Natural killer cell treated with Interleukin-12 subunit alpha and Interleukin-12 subunit beta and Interleukin-15 and Interleukin-18, amount 100 ng/mL, for 72 hours (primary cell): ENCODE measurements around the gene SLC25A44. TPM values are rescaled to one million over a fixed set of nuclear protein-coding genes. Genes with fewer than 3 reads are reported as not detected.

Source experiments
- ATAC-seq, 2 donors: fragments of 150-1000 bp; cut with Tn5 transposase in 1 of 2; sonication (Bioruptor Pico), chemical (Tn5 transposase) in 1 of 2; 2 replicates each; pipeline ENCODE4 v1.10.0; 2021
- DNase-seq: peaks from one replicate; pipeline ENCODE4 v3.0.0; 2022; ENCODE audit warnings: low spot score
- H3K27ac Mint-ChIP-seq, 2 donors: 1 replicate in 1 of 2; 2 replicates in 1 of 2; pipeline ENCODE4 v1.8.0; 2022; ENCODE audit warnings: mixed read lengths in 2 of 2, mild to moderate bottlenecking in 1 of 2, moderate library complexity in 1 of 2
- H3K27me3 Mint-ChIP-seq, 2 donors: 1 replicate in 1 of 2; 2 replicates in 1 of 2; pipeline ENCODE4 v1.8.0; 2022; ENCODE audit warnings: mixed read lengths in 2 of 2
- H3K36me3 Mint-ChIP-seq: one replicate; pipeline ENCODE4 v1.8.0; 2022; ENCODE audit warnings: mixed read lengths
- H3K4me1 Mint-ChIP-seq, 2 donors: 1 replicate in 1 of 2; 2 replicates in 1 of 2; pipeline ENCODE4 v1.8.0; 2022; ENCODE audit warnings: low read depth in 2 of 2, mixed read lengths in 2 of 2, mild to moderate bottlenecking in 1 of 2
- H3K4me3 Mint-ChIP-seq: one replicate; pipeline ENCODE4 v1.8.0; 2022; ENCODE audit warnings: mixed read lengths
- H3K9me3 Mint-ChIP-seq: 2 replicates; pipeline ENCODE4 v1.8.0; 2022; ENCODE audit warnings: mixed read lengths
- total RNA-seq, 2 donors: library from RNA; stranded (reverse); gene quantifications; one replicate each; pipeline ENCODE4 v1.2.3, GENCODE V29; 2022

Gene SLC25A44
- total RNA-seq, 2 donors from 2014 or later = 54.4 to 56.6 TPM

DNA sequence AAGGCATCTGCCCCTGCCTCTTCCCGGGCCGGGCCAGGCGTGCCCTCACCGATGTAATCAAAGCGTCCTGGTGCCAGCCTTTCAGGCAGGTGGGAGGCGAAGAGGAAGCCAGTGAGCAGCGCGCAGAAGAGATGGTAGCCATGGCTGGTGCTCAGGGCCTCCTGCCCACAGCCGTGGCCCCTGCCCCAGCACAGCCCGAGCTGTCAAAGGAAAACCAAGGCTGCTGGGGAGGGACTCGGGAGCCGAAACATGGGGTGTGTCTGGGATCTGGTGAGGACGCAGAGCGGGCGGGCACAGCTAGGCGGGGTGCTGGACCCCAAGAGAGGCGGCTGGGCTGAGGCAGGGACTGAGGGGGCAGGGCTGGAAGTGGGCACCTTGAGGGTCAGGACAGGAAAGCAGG is 50.8 kb downstream of the SLC25A44 start:
- Mint-ChIP-seq H3K36me3 (peaks cover 4% of the 10 kb centered on the region), H3K9me3 (no peaks in the 10 kb centered on the region), H3K27me3 (no peaks in the 10 kb centered on the region), H3K27ac (no peak overlapping the region), H3K4me3 (peak overlapping the region; percentile 81), H3K4me1 (peaks cover 13 to 21% of the 10 kb centered on the region in 2 donors)
- no peak for DNase-seq
- ATAC-seq = no peak

DNA sequence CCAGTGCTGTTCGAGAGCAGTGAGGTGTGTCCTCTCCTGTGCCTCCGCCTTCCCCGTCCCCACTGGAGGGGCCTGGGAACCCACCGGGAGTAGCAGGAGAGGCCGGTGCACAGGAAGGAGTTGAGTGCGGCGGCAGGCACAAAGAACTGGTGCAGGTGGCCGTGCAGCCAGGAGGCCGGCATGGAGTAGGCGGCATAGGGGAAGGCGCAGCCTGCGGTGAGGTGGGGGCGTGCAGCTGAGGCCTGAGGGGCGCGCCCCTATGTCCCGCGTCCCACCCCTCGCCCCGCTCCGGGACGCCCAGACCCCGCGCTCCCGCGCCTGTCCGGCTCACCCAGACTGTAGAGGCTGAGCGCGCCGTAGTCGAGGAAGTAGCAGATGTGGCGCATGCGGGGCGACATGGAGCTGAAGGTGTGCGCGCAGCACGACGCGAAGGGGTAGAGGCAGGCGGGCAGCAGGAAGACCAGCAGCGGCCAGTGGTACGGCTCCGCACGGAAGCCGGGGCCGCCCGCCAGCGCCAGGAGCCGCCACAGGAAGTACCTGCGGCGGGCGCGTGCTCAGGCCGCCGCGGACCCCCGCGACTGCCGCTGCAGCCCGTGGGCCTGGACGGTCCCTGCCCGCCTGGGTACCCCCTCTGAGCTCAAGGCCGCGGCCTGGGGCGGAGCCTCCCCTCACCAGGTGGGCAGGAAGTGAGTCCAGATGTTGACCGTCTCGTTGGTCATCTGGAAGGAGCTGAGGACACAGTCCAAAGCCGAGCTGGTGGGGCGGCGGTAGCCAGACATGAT is 51.7 kb downstream of the SLC25A44 start:
- no peaks in the 10 kb centered on the region for H3K9me3 Mint-ChIP-seq
- no peaks in the 10 kb centered on the region for H3K27me3 Mint-ChIP-seq

DNA sequence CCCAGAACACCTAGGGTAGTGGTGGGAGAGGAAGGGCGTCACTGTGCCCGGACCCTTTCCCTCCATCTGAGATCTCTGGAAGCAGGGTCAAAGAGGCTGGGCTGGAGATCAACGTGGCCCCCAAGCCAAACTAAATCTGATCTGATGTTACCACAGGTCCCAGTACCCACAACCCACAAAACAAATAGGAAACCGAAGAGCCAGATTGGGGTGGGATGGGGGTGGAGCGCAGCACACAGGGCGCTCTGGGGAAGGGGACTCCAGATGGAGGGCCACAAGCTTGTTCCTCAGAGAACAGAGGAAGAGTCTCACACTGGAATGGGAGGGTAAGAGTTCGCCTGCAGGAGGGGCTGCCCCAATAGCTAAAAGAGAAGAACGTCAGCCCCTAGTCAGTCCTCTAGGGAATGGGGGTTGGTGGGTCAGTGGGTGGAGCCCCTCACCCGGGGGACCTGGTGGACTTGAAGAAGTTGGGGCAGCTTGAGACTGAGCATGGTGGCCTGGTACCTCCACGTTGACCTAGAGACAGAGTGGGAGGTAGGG is 52.4 kb downstream of the SLC25A44 start:
- DNase-seq (no peak), ATAC-seq (no peak)
- Mint-ChIP-seq H3K27me3 (no peaks in the 10 kb centered on the region), H3K27ac (no peak overlapping the region), H3K36me3 (no peaks in the 10 kb centered on the region), H3K9me3 (no peaks in the 10 kb centered on the region), H3K4me3 (no peak overlapping the region), H3K4me1 (peaks cover 13 to 18% of the 10 kb centered on the region in 2 donors)

More for the DNA sequence above, 51.7 kb downstream of the SLC25A44 start:
- DNase-seq (peak; percentile 71), ATAC-seq (peak; percentile 73 to 77)
- Mint-ChIP-seq H3K27ac (peak overlapping the region in 1 of 2 donors; percentile 48), H3K36me3 (no peaks in the 10 kb centered on the region), H3K4me3 (peak overlapping the region; percentile 81), H3K4me1 (peaks cover 13 to 21% of the 10 kb centered on the region in 2 donors)

DNA sequence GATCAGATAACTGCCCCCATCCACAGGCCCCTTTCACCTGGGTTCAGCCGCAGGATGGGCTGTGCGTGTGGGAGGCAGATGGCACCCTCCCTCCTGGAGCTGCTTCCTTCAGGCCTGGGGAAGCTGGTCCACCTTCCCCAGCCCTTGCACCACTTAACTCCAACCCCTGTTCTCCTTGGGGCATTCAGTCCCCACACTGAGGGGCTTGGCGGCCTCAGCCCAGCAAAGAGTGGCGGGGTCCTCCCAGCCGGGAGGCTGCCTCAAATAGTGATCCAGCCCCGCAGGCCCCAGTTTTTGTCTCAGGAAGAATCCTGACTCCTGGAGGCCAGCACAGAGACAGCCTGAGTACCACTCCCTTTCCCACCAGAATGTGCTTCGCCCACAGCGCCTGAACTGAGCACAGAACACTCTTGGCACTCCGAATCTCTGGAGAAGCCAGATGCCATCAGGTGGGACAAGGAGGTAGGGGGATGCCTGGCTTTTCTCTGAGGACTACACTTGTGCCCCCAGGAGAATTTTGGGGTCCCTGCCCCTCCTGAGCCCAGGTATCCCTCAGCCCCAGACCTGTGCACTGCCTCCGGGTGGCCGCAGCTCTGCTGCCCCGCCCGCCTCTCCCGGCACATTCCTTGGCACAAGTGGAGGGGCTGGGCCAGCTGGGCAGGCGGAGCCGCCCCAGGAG is 53.0 kb downstream of the SLC25A44 start:
- Mint-ChIP-seq H3K4me3 (no peak overlapping the region), H3K36me3 (no peaks in the 10 kb centered on the region), H3K27me3 (no peaks in the 10 kb centered on the region), H3K27ac (no peak overlapping the region), H3K4me1 (peaks cover 13 to 18% of the 10 kb centered on the region in 2 donors), H3K9me3 (no peaks in the 10 kb centered on the region)
- DNase-seq (no peak), ATAC-seq (no peak)

DNA sequence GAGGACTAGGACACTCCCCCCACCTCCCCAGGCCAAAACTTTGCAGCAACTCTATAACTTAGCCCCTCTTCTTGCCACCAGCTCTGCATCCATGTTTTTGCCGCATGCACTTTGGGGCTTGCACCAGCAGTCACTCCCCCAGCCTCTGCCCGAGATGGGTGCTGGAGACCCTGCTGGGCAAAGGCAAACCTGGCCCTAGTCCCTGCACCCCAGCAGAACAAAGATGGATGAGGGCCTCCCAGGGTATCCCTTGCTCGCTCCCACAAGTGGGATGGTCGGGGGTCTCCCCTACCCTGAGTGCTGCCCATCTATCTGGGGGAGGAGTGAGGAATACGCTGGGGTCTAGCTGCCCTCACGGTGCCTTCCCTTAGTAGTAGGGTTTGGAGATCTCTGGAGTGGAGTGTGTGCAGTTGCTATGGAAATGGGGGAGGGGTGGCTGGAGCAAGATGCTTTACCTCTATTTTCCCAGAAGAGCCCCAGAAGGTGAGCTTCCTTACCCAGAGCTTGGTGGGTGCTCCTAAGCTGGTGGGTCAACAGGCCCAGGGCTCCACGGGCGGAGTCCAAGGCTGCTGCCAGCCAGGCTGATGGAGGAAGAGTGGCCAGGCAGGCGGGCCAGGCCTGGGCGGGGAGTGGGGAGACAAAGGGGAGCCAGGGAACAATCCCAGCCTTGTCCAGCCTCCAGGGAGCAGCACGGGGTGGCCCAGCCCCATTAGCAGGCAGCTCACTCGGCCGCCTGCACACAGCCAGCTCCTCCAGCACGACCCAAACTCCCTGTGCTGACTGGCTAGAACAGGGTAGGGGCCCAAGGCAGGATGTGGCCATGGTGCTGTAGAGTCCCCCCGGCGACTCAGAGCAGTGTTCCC is 53.8 kb downstream of the SLC25A44 start, which contains the start of gene PAQR6:
Gene PAQR6, minus strand, starts transcription at position 597 of the 863 bp plus-strand sequence. CDS start 1,325 bp downstream, outside the sequence.
- no peak for DNase-seq
- ATAC-seq = no peak
- Mint-ChIP-seq H3K4me1 (peaks cover 13 to 18% of the 10 kb centered on the region in 2 donors), H3K36me3 (peaks cover 2% of the 10 kb centered on the region), H3K4me3 (no peak within 1 kb of the TSS), H3K9me3 (no peaks in the 10 kb centered on the region), H3K27ac (no peak within 1 kb of the TSS), H3K27me3 (no peaks in the 10 kb centered on the region)

DNA sequence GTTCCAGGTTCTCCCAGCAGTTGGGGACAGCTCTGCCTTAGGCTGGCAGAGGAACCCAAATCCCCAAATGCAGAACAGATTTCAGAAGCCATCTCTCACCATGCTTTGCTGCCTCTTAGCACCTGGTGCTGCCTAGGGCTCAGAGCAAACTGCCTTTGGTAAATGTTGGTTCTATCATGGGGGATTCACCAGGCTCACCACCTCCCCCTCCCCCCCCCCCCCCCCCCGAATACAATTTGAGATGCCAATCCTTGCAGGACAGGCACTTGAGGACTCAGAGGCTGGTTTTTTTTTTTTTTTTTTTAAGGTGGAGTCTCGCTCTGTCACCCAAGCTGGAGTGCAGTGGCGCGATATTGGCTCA is 54.4 kb downstream of the SLC25A44 start:
- ATAC-seq = no peak
- no peak overlapping the region for H3K4me3 Mint-ChIP-seq
- no peak for DNase-seq
- peaks cover 13 to 18% of the 10 kb centered on the region in 2 donors for H3K4me1 Mint-ChIP-seq
- H3K9me3 Mint-ChIP-seq = no peaks in the 10 kb centered on the region
- H3K36me3 Mint-ChIP-seq = peaks cover 8% of the 10 kb centered on the region
- no peak overlapping the region for H3K27ac Mint-ChIP-seq
- H3K27me3 Mint-ChIP-seq = no peaks in the 10 kb centered on the region

DNA sequence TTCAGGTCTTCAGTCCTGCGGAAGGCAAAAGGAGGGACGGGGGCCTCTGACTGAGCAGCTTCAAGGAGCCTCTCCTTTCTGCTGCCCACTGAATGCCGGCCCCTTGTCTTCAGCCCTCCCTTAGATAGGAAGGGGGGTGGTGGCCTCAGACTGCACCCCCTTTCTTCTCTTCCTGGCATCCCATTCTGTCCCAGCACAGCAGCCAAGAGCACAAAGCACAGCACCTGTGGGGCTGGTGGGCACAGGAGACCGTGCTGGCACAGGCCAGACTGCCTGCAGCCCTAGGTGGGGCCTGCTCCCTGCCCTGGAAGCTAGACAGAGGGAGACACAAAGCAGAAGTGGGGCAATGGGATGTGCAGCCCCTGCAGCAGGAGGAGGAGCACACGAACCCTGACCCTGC is 55.7 kb downstream of the SLC25A44 start:
- Mint-ChIP-seq H3K36me3 (peaks cover 18% of the 10 kb centered on the region), H3K4me3 (no peak overlapping the region), H3K9me3 (no peaks in the 10 kb centered on the region), H3K4me1 (peaks cover 13 to 17% of the 10 kb centered on the region in 2 donors), H3K27ac (no peak overlapping the region), H3K27me3 (no peaks in the 10 kb centered on the region)
- DNase-seq = no peak
- ATAC-seq = no peak

DNA sequence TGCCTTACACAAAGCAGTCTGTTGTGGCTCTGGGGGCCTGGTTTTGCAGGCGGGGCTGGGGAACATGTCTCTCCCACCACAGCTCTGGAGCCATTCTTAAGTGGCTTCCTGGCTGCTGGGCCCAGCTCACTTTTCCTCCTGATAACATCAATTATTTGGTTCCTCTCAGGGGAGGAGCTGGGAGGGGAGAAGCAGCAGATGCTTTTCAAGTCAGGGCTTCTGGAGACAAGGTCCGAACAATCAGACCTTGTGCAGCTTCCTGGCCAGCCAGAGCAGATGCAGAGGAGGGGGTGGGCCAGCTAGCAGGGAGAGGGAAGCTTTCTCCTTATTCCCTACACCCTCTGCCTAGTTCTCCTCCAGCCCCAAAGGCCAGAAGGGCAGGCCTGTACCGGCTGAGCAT is 57.6 kb downstream of the SLC25A44 start:
- Mint-ChIP-seq H3K9me3 (no peaks in the 10 kb centered on the region), H3K27me3 (no peaks in the 10 kb centered on the region), H3K36me3 (peaks cover 18% of the 10 kb centered on the region), H3K27ac (no peak overlapping the region), H3K4me1 (peaks cover 0 to 5% of the 10 kb centered on the region in 2 donors), H3K4me3 (no peak overlapping the region)
- DNase-seq = no peak
- no peak for ATAC-seq

DNA sequence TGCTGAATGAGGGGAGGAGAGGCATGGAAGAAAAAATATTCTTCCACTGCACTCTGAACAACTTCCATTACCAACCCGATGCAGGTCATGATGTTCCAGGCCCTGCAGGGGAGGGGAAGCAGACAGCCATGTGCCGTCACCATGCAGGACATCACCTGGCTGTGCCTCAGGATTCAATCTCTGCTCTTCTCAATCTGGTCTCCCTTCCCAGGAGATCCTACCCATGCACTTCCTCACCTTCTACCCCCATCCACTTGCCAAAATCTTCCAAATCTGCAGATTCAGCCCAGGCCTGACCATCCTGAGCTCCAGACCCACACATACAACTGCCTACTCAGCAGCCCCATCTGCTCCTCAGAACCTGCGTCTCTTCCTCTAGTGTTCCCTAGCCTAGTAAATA is 59.7 kb downstream of the SLC25A44 start:
- H3K27me3 Mint-ChIP-seq = no peaks in the 10 kb centered on the region
- DNase-seq (no peak), ATAC-seq (no peak)
- no peak overlapping the region for H3K27ac Mint-ChIP-seq
- H3K4me3 Mint-ChIP-seq = no peak overlapping the region
- H3K36me3 Mint-ChIP-seq = peaks cover 18% of the 10 kb centered on the region
- peaks cover 10 to 11% of the 10 kb centered on the region in 2 donors for H3K4me1 Mint-ChIP-seq
- no peaks in the 10 kb centered on the region for H3K9me3 Mint-ChIP-seq

DNA sequence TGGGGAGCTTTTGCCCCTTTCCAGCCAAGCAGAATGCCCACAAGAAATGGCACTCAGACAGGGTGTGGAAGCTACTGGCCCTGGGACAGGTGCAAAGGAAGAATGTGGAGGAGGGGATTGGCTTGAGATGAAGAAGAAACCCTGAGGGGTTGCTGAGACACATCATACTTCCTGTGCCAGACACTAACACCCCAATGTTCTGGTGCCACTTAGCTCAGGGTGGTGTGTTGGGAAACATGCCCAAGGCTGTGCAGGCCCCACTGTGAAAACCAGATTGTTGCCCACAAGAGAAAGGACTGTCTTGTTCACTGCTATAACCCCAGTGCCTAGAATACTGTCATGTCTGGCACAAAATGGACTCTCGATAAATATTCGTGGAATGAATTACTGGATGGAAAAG is 63.8 kb downstream of the SLC25A44 start:
- Mint-ChIP-seq H3K4me3 (no peak overlapping the region), H3K27ac (peak overlapping the region in 1 of 2 donors; percentile 35), H3K27me3 (no peaks in the 10 kb centered on the region), H3K36me3 (peaks cover 31% of the 10 kb centered on the region), H3K9me3 (no peaks in the 10 kb centered on the region), H3K4me1 (peaks cover 10 to 11% of the 10 kb centered on the region in 2 donors)
- DNase-seq = no peak
- peak; percentile 67 to 69 for ATAC-seq

DNA sequence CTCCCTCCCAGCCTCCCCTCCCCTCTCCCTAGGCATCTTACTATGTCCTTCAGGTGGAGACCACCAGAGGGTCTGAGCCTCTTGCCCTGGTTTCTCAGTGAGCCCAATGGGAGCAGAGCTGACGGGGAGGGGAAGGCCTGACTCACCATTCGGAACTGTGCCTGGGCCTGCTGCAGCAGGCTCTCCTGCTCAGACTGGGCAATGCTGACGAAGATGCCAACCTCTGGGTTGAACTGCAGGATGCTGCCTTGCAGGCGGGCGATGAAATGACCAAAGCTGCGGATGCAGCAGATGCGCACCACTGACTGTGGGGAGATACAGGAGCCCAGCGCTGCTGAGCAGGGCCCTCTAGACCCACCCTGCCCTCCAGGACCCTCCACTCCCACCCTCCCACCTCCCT is 65.0 kb downstream of the SLC25A44 start:
- no peaks in the 10 kb centered on the region for H3K9me3 Mint-ChIP-seq
- DNase-seq (no peak), ATAC-seq (no peak)
- H3K4me3 Mint-ChIP-seq = no peak overlapping the region
- peaks cover 10 to 15% of the 10 kb centered on the region in 2 donors for H3K4me1 Mint-ChIP-seq
- H3K36me3 Mint-ChIP-seq = peaks cover 25% of the 10 kb centered on the region
- H3K27ac Mint-ChIP-seq = no peak overlapping the region
- no peaks in the 10 kb centered on the region for H3K27me3 Mint-ChIP-seq

DNA sequence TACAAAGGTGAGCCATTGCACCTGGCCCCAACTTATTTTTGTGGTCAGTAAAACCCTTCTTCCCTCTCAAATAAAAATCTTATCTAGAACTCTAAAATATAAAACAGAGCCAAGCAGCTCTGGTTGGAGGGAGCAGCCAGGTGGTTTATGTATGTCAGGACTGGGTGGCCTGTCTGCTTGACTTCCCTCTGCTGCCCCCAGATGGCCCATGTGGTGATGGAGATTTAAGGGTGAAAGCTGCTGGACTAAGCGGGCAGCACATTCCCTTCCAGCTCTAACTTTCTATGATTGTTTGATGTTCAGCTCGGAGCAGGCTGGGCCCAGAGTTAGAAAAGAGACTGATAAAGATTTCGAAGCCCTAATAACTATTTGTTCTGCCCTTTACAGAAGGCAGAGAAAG is 65.9 kb downstream of the SLC25A44 start:
- H3K36me3 Mint-ChIP-seq = peaks cover 25% of the 10 kb centered on the region

DNA sequence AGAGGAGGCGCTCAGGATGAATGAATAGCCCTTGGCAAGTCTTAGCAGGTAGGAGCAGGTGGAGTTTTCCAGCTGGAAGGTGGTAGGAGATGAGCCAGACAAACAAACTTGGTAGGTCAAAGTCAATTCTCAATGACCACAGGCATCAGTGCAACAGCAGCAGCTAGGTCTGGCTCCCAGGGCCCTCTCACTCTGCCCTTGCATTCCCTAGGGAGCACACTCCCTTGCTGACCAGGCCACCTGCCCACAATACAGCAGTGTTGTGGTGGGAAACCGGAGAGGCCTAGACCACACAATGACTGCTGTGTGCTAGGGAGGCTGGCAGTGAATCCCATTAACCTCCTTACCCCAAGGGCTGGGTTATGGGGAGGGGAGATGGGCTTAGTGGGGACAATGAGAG is 67.0 kb downstream of the SLC25A44 start:
- Mint-ChIP-seq H3K4me3 (no peak overlapping the region), H3K4me1 (peaks cover 10 to 18% of the 10 kb centered on the region in 2 donors), H3K36me3 (peaks cover 31% of the 10 kb centered on the region), H3K27ac (peak overlapping the region in 1 of 2 donors; percentile 33), H3K9me3 (no peaks in the 10 kb centered on the region), H3K27me3 (no peaks in the 10 kb centered on the region)
- no peak for DNase-seq
- no peak for ATAC-seq

More for the DNA sequence above, 65.9 kb downstream of the SLC25A44 start:
- no peaks in the 10 kb centered on the region for H3K27me3 Mint-ChIP-seq
- ATAC-seq (no peak), DNase-seq (no peak)
- H3K4me1 Mint-ChIP-seq = peaks cover 10 to 18% of the 10 kb centered on the region in 2 donors
- H3K27ac Mint-ChIP-seq = no peak overlapping the region
- H3K4me3 Mint-ChIP-seq = no peak overlapping the region
- no peaks in the 10 kb centered on the region for H3K9me3 Mint-ChIP-seq
